ENCODE measurements around the gene ZMYM2. TPM values are rescaled to one million over a fixed set of nuclear protein-coding genes. Genes with fewer than 3 reads are reported as not detected.

The ZMYM2 gene
- polyA plus RNA-seq, 1 donor from 2014 or later = 11.1 TPM

GRCh38 chr13:20090349-20090748 is 131.8 kb downstream of the ZMYM2 start:
- Mint-ChIP-seq H3K4me3 (no peak overlapping the region), H3K27ac (no peak overlapping the region)

GRCh38 chr13:20093951-20094350 is 135.4 kb downstream of the ZMYM2 start:
- H3K4me1 Mint-ChIP-seq = peaks cover 0 to 3% (median 0%) of the 10 kb centered on the region in 3 donors
- H3K9me3 Mint-ChIP-seq = no peaks in the 10 kb centered on the region
- H3K36me3 Mint-ChIP-seq = peaks cover under 1% of the 10 kb centered on the region
- H3K4me3 Mint-ChIP-seq = no peak overlapping the region
- no peak overlapping the region for H3K27ac Mint-ChIP-seq
- H3K27me3 Mint-ChIP-seq = peaks cover 2% of the 10 kb centered on the region

More at GRCh38 chr13:20090349-20090748, 131.8 kb downstream of the ZMYM2 start:
- Mint-ChIP-seq H3K4me1 (no peaks in the 10 kb centered on the region), H3K36me3 (peaks cover 2% of the 10 kb centered on the region), H3K27me3 (no peaks in the 10 kb centered on the region), H3K9me3 (no peaks in the 10 kb centered on the region)

DNA sequence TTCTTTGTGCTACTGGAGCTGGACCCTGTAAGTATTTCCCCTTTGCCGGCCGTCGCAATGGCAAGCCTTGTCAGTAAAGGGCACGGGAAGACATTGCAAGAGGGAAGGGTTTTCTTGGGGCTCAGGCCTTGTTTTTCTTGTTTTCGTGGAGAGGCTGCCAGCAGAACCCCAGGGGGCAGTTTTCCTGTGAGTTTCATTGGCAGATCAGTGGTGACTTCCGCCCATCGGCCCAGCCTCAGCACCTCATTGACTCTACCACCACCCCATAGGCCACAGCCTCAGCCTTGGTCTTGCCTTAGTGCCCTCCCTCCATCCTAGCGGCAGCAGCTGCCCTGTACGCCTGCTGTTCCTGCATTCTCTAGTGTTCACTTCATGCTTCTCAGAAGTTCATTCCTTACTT is 140.8 kb downstream of the ZMYM2 start:
- H3K4me3 Mint-ChIP-seq = no peak overlapping the region
- H3K9me3 Mint-ChIP-seq = no peaks in the 10 kb centered on the region
- peaks cover 20% of the 10 kb centered on the region for H3K27me3 Mint-ChIP-seq
- peaks cover 0 to 3% (median 0%) of the 10 kb centered on the region in 3 donors for H3K4me1 Mint-ChIP-seq
- peaks cover 2% of the 10 kb centered on the region for H3K36me3 Mint-ChIP-seq
- H3K27ac Mint-ChIP-seq = no peak overlapping the region

- Mint-ChIP-seq H3K27ac (no peak overlapping the region), H3K36me3 (peaks cover 2% of the 10 kb centered on the region), H3K27me3 (peaks cover 30% of the 10 kb centered on the region), H3K9me3 (peaks cover 0 to 3% (median 0%) of the 10 kb centered on the region in 3 donors), H3K4me1 (peaks cover 0 to 2% (median 0%) of the 10 kb centered on the region in 3 donors), H3K4me3 (no peak overlapping the region)
These were observed 143.2 kb downstream of the ZMYM2 start for GRCh38 chr13:20101467-20102316.

- Mint-ChIP-seq H3K27me3 (peaks cover 28% of the 10 kb centered on the region), H3K9me3 (peaks cover 0 to 3% (median 0%) of the 10 kb centered on the region in 3 donors), H3K27ac (no peak overlapping the region), H3K36me3 (peaks cover 2% of the 10 kb centered on the region), H3K4me1 (peaks cover 0 to 3% (median 0%) of the 10 kb centered on the region in 3 donors), H3K4me3 (no peak overlapping the region)
These were observed 144.1 kb downstream of the ZMYM2 start for GRCh38 chr13:20102525-20103180.

DNA sequence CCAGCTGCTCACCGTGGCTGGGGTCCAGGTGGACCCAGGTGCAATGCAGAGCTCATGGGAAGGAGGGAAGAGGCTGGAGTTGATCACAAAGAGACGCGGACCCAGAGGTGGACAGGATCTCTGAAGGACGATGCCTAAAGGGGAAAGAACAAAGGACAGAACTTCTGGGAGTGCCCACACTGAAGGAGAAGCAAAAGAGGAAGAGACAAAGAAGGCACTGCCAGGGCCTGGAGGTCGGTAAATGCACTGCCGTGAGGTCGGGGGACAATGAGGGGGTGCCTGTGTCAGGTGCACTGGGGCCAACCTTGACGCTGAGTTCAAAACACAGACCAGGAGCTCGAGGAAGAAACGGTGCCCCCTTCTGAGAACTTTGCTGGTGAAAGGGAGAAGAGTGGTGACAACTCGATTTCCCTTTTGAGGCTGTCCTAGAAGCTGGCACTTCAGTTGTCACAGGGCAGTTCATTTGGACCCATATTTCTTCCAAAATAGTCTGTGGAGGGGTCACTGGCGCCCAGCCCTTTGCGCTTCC is 146.7 kb downstream of the ZMYM2 start:
- peaks cover 0 to 3% (median 0%) of the 10 kb centered on the region in 3 donors for H3K4me1 Mint-ChIP-seq
- peaks cover 0 to 3% (median 0%) of the 10 kb centered on the region in 3 donors for H3K9me3 Mint-ChIP-seq
- no peaks in the 10 kb centered on the region for H3K36me3 Mint-ChIP-seq
- H3K27me3 Mint-ChIP-seq = peaks cover 26% of the 10 kb centered on the region
- H3K27ac Mint-ChIP-seq = no peak overlapping the region
- no peak overlapping the region for H3K4me3 Mint-ChIP-seq

GRCh38 chr13:20106742-20107141 is 148.2 kb downstream of the ZMYM2 start:
- no peak overlapping the region for H3K27ac Mint-ChIP-seq
- peaks cover 0 to 3% (median 0%) of the 10 kb centered on the region in 3 donors for H3K4me1 Mint-ChIP-seq
- peaks cover 0 to 3% (median 0%) of the 10 kb centered on the region in 3 donors for H3K9me3 Mint-ChIP-seq
- H3K27me3 Mint-ChIP-seq = peaks cover 22% of the 10 kb centered on the region
- H3K36me3 Mint-ChIP-seq = no peaks in the 10 kb centered on the region
- no peak overlapping the region for H3K4me3 Mint-ChIP-seq

GRCh38 chr13:20109037-20109436 is 150.5 kb downstream of the ZMYM2 start:
- H3K36me3 Mint-ChIP-seq = no peaks in the 10 kb centered on the region
- peak overlapping the region in 1 of 3 donors; percentile 64 for H3K27ac Mint-ChIP-seq
- peak overlapping the region in 1 of 4 donors; percentile 2 for H3K4me3 Mint-ChIP-seq
- peaks cover 14% of the 10 kb centered on the region for H3K27me3 Mint-ChIP-seq
- H3K9me3 Mint-ChIP-seq = peaks cover 0 to 3% (median 0%) of the 10 kb centered on the region in 3 donors
- H3K4me1 Mint-ChIP-seq = peaks cover 0 to 3% (median 0%) of the 10 kb centered on the region in 3 donors

DNA sequence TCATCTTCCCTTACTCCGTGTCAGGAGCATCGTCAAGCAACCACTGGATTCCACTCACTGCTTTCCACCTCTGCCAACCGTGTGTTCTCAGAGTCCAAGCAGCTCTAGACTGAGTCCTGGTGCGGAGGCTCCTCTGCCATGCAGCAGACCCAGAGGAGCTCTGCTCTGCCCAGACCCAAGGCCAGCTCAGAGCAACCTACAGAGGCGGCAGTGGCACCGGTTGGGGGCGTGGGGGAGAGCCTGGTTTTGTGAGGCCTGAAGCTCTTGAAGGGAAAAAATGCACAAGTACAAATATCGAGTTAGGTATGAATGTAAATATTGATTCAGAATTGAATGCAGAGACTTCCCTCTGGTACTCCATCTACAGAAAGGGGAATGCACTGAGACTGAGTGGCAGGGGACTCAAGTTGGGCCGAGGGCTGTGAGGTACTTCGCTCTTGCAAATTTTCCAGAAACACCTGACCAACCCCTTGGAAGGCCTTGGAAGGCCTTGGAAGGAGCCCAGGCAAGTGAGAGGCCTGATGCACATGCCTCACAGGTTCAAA is 155.6 kb downstream of the ZMYM2 start:
- H3K4me1 Mint-ChIP-seq = peaks cover under 1 to 4% (median 2%) of the 10 kb centered on the region in 3 donors
- H3K27ac Mint-ChIP-seq = no peak overlapping the region
- no peak overlapping the region for H3K4me3 Mint-ChIP-seq
- peaks cover 2% of the 10 kb centered on the region for H3K27me3 Mint-ChIP-seq
- H3K9me3 Mint-ChIP-seq = no peaks in the 10 kb centered on the region
- H3K36me3 Mint-ChIP-seq = no peaks in the 10 kb centered on the region

GRCh38 chr13:20116213-20116612 is 157.7 kb downstream of the ZMYM2 start:
- Mint-ChIP-seq H3K36me3 (no peaks in the 10 kb centered on the region), H3K27ac (no peak overlapping the region), H3K9me3 (no peaks in the 10 kb centered on the region), H3K4me1 (peaks cover 7 to 19% (median 13%) of the 10 kb centered on the region in 3 donors), H3K27me3 (peaks cover 8% of the 10 kb centered on the region), H3K4me3 (no peak overlapping the region)

DNA sequence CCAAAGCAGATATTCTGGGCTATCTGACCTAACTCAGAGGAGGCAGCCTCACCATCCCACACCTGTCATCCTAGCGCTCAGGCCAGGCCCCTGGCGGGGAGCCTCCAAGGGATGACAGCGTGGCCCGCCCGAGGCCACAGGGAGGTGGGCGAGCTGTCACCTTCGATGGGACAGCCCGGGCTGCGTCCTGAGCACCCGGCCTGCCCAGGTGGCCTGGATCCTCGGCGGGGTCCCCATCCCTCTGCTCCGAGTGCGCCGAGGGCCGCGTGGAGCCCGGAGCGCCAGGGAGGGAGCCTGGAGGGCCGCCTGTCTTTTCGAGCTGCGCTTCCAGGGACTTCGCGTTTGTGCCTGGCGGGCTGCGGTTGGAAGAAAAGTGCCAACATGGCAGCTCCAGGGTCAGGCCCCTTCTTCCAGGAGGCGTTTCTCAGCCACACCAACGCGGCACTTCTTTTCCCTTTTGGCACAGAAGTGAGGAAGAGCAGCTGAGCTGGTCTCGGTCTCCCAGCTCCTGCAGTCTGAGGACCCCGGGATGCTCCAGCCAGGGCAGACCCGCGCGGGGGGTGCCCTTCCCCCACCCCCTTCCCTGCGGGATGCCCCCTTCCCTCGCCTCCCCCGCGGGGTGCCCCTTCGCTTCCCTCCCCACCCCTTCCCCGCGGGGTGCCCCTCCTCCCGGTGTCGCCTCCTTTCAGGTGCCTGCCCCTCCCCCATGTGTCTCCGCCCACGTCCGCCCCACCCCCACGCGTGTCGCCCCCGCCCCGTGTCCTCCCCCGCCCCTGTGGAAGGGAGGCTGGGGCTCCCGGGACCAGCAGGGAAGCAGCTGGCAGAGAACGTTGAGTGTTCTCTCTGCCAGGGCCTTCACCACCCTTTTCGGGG is 160.0 kb downstream of the ZMYM2 start:
- H3K27ac Mint-ChIP-seq = peak overlapping the region in 1 of 3 donors; percentile 55
- peaks cover 7 to 21% (median 14%) of the 10 kb centered on the region in 3 donors for H3K4me1 Mint-ChIP-seq
- peaks cover 5% of the 10 kb centered on the region for H3K27me3 Mint-ChIP-seq

DNA sequence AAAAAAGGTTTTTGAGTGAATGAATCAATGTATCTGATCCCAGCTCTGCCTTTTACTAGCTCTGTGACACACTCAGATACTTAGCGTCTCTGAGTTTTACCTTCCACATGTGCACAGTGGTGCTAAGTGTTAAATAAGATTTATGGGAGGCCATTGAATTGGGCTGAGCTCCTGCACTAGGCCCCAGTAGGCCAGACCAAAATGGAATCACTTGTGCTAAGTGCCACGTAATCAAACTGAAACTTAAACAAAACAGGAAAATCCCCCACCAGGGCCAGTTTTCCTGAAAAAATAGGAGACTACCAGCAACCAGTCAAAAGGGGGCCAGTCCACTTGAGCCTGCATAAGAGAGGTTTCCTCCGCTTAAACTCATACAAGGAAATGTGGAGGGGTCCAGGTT is 161.4 kb downstream of the ZMYM2 start:
- Mint-ChIP-seq H3K9me3 (no peaks in the 10 kb centered on the region), H3K4me1 (peaks cover 7 to 21% (median 14%) of the 10 kb centered on the region in 3 donors), H3K27me3 (peaks cover 13% of the 10 kb centered on the region), H3K36me3 (no peaks in the 10 kb centered on the region), H3K4me3 (peak overlapping the region; percentile 85 to 97 (median 92)), H3K27ac (peak overlapping the region in 2 of 3 donors; percentile 5 to 62)

More for the DNA sequence above, 160.0 kb downstream of the ZMYM2 start:
- H3K36me3 Mint-ChIP-seq = no peaks in the 10 kb centered on the region
- H3K4me3 Mint-ChIP-seq = peak overlapping the region; percentile 85 to 97 (median 92)
- H3K9me3 Mint-ChIP-seq = no peaks in the 10 kb centered on the region

DNA sequence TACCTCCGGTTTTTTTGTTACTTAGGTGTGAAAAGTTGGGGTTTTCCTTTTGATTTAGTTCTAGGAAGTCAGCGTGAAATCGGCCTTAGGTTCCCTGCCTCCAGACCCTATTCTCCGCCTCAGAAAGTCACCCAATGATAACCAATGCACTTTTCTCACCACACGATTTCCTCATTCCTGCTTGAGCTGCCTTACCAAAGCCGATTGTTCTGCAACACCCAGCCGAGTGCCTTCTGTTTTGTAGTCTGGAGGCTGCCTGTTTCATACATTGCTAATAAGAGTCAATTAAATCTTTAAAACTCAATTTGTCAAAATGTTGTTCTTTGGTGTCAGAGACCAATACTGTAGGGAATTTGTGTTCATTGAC is 162.6 kb downstream of the ZMYM2 start:
- H3K4me1 Mint-ChIP-seq = peaks cover 7 to 28% (median 14%) of the 10 kb centered on the region in 3 donors
- H3K36me3 Mint-ChIP-seq = no peaks in the 10 kb centered on the region
- no peaks in the 10 kb centered on the region for H3K9me3 Mint-ChIP-seq
- peak overlapping the region; percentile 41 to 97 (median 89) for H3K4me3 Mint-ChIP-seq
- H3K27ac Mint-ChIP-seq = no peak overlapping the region
- peaks cover 13% of the 10 kb centered on the region for H3K27me3 Mint-ChIP-seq

DNA sequence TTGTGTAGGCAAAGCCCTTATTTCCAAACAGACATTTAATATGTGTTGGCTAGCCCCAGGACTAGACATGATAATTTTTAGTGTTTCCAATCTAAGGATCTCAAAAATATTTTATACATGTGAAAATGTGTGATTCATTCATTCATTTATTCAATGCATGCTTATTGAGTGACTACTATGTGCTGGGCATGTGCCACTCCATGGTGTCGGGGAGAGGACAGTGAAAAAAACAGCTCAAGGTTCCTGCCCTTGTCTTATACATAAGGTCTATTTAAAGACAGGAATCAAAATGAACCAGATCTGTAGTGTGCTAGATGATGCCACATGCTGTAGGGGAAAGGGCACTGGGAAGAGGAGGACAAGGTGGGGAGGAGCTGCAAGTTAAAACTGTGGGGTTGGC is 165.8 kb downstream of the ZMYM2 start:
- H3K27ac Mint-ChIP-seq = peak overlapping the region in 1 of 3 donors; percentile 33

More for the DNA sequence above, 165.8 kb downstream of the ZMYM2 start:
- Mint-ChIP-seq H3K4me3 (no peak overlapping the region), H3K27me3 (peaks cover 20% of the 10 kb centered on the region), H3K9me3 (no peaks in the 10 kb centered on the region), H3K36me3 (no peaks in the 10 kb centered on the region), H3K4me1 (peaks cover 4 to 23% (median 17%) of the 10 kb centered on the region in 3 donors)
